SK-N-SH (cell line): ENCODE results near the gene ANO10. TPM values are rescaled to one million over a fixed set of nuclear protein-coding genes. Genes with fewer than 3 reads are reported as not detected.

Source experiments
- CTCF ChIA-PET: fragments of 300-600, 350-600 bp; formaldehyde crosslinking; extraction: SDS; loops from one replicate; lab custom pipeline; 2021; lab: Yijun Ruan, JAX
- POLR2A ChIA-PET: fragments of 350-600 bp; sonication (Branson Sonifier 250); formaldehyde crosslinking; extraction: SDS; loops from one replicate; lab custom pipeline; 2020; ENCODE audit warnings: antibody characterized with exemption, inconsistent platforms; lab: Yijun Ruan, JAX
- DNase-seq: peaks from one replicate; pipeline ENCODE4 v3.0.0; 2012
- H2AFZ ChIP-seq: fragments of 200-600 bp; sonication (generic); 2 replicates; pipeline ENCODE4 v1.8.1; 2016; ENCODE audit warnings: antibody characterized with exemption, mild to moderate bottlenecking, low read depth
- H3F3A ChIP-seq: fragments of 200-600 bp; sonication (generic); replicated peaks from 2 replicates; pipeline ENCODE3; 2016; ENCODE audit warnings: antibody characterized with exemption, mild to moderate bottlenecking; ENCODE audit not compliant: insufficient read depth
- H3K27ac ChIP-seq, 2 experiments: fragments of 200-500 bp in 1 of 2; fragments of 200-600 bp in 1 of 2; sonication (Bioruptor generic) in 1 of 2; sonication (generic), shearing (Covaris generic) in 1 of 2; 2 replicates each; pipeline versions ENCODE4 v1.5.1 to v1.6.1; 2014 to 2016; ENCODE audit warnings: low read depth in 2 of 2, inconsistent platforms in 1 of 2, low read length in 1 of 2, mild to moderate bottlenecking in 1 of 2, mixed read lengths in 1 of 2
- H3K27me3 ChIP-seq: fragments of 200-600 bp; sonication (generic), shearing (Covaris generic); 2 replicates; pipeline ENCODE4 v1.6.1; 2016; ENCODE audit warnings: mixed run types; ENCODE audit not compliant: insufficient read depth
- H3K36me3 ChIP-seq, 2 experiments: fragments of 200-500 bp in 1 of 2; fragments of 200-600 bp in 1 of 2; sonication (Bioruptor generic) in 1 of 2; sonication (generic) in 1 of 2; replicated peaks in 1 of 2; 2 replicates each; pipeline versions ENCODE3 to v1.5.1; 2014 to 2016; ENCODE audit warnings: low read length in 1 of 2, mild to moderate bottlenecking in 1 of 2; ENCODE audit not compliant: insufficient read depth in 2 of 2, control insufficient read depth in 1 of 2
- H3K4me1 ChIP-seq, 2 experiments: fragments of 200-500 bp in 1 of 2; fragments of 200-600 bp in 1 of 2; sonication (Bioruptor generic) in 1 of 2; sonication (generic), shearing (Covaris generic) in 1 of 2; 2 replicates each; pipeline versions ENCODE4 v1.5.1 to v1.6.1; 2014 to 2016; ENCODE audit warnings: low read depth in 1 of 2, low read length in 1 of 2, mixed run types in 1 of 2; ENCODE audit not compliant: insufficient read depth in 2 of 2, control insufficient read depth in 1 of 2
- H3K4me2 ChIP-seq: fragments of 200-600 bp; sonication (generic), shearing (Covaris generic); 2 replicates; pipeline ENCODE4 v1.6.1; 2017; ENCODE audit warnings: mixed run types
- H3K4me3 ChIP-seq, 2 experiments: fragments of 200-500 bp in 1 of 2; fragments of 200-600 bp in 1 of 2; sonication (Bioruptor generic) in 1 of 2; sonication (generic), shearing (Covaris generic) in 1 of 2; 2 replicates each; pipeline versions ENCODE4 v1.5.1 to v1.8.1; 2014 to 2016; ENCODE audit warnings: low read depth in 2 of 2, inconsistent platforms in 1 of 2, low read length in 1 of 2, mild to moderate bottlenecking in 1 of 2, mixed read lengths in 1 of 2, moderate library complexity in 1 of 2
- H3K79me2 ChIP-seq: fragments of 200-600 bp; sonication (generic); 2 replicates; pipeline ENCODE4 v1.8.1; 2017; ENCODE audit warnings: mild to moderate bottlenecking; ENCODE audit not compliant: insufficient read depth
- H3K9ac ChIP-seq: fragments of 200-600 bp; sonication (generic); 2 replicates; pipeline ENCODE4 v1.6.1; 2017; ENCODE audit warnings: mixed run types
- H3K9me2 ChIP-seq: fragments of 200-600 bp; sonication (generic); 2 replicates; pipeline ENCODE4 v1.6.1; 2017; ENCODE audit warnings: mixed run types
- H3K9me3 ChIP-seq: fragments of 200-600 bp; sonication (generic); 2 replicates; pipeline ENCODE4 v1.6.1; 2017; ENCODE audit warnings: mixed run types, mild to moderate bottlenecking, moderate library complexity
- H4K20me1 ChIP-seq: fragments of 200-600 bp; sonication (generic); 2 replicates; pipeline ENCODE4 v1.6.1; 2017; ENCODE audit warnings: mild to moderate bottlenecking, mixed run types; ENCODE audit not compliant: insufficient read depth
- ELF1 ChIP-seq: IDR thresholded peaks from 2 replicates; pipeline ENCODE4 v1.4.0; 2012
- FOSL2 ChIP-seq: IDR thresholded peaks from 2 replicates; pipeline ENCODE4 v1.4.0; 2012; ENCODE audit warnings: low read depth, mild to moderate bottlenecking, moderate library complexity, borderline replicate concordance
- GABPA ChIP-seq: IDR thresholded peaks from 2 replicates; pipeline ENCODE4 v1.4.0; 2012; ENCODE audit warnings: low read depth, mild to moderate bottlenecking
- GATA2 ChIP-seq: sonication (generic); formaldehyde crosslinking; IDR thresholded peaks from 2 replicates; pipeline ENCODE4 v1.5.0; 2020; ENCODE audit warnings: mild to moderate bottlenecking, missing genetic modification reagents
- JUND ChIP-seq: IDR thresholded peaks from 2 replicates; pipeline ENCODE4 v1.4.0; 2012
- MAX ChIP-seq: IDR thresholded peaks from 2 replicates; pipeline ENCODE4 v1.4.0; 2012; ENCODE audit warnings: low read depth
- NFIC ChIP-seq: IDR thresholded peaks from 2 replicates; pipeline ENCODE4 v1.4.0; 2012; ENCODE audit warnings: borderline replicate concordance
- PBX3 ChIP-seq: IDR thresholded peaks from 2 replicates; pipeline ENCODE4; 2012
- RXRA ChIP-seq: IDR thresholded peaks from 2 replicates; pipeline ENCODE4 v1.4.0; 2012; ENCODE audit warnings: low read depth, mild to moderate bottlenecking, borderline replicate concordance
- TCF12 ChIP-seq: IDR thresholded peaks from 2 replicates; pipeline ENCODE4 v1.4.0; 2012
- WGBS: methylation state at CpG from one replicate; pipeline ENCODE4 v1.1.6; 2017; ENCODE audit warnings: low lambda C conversion rate; 5-methylcytosine and 5-hydroxymethylcytosine counted together
- polyA plus RNA-seq, 3 experiments: library from polyadenylated mRNA; depleted of rRNA; stranded (reverse); fragments of >200 nt; gene quantifications; 2 replicates each; pipeline ENCODE4 v1.2.3, GENCODE V29; 2012
- TF ChIP-seq, protein P1 (sequence below): IDR thresholded peaks from 2 replicates; pipeline ENCODE4 v1.6.1; 2012; ENCODE audit warnings: mild to moderate bottlenecking, low read depth, low read length, moderate library complexity
- TF ChIP-seq, protein P2 (sequence below): fragments of 200-600 bp; sonication (generic); IDR thresholded peaks from 2 replicates; pipeline ENCODE4 v1.6.1; 2017; ENCODE audit warnings: antibody characterized with exemption, mild to moderate bottlenecking, moderate library complexity

Gene ANO10
- polyA plus RNA-seq, 1 of the 3 experiments (the other 2 are of a cell fraction): 16.8 TPM

DNA sequence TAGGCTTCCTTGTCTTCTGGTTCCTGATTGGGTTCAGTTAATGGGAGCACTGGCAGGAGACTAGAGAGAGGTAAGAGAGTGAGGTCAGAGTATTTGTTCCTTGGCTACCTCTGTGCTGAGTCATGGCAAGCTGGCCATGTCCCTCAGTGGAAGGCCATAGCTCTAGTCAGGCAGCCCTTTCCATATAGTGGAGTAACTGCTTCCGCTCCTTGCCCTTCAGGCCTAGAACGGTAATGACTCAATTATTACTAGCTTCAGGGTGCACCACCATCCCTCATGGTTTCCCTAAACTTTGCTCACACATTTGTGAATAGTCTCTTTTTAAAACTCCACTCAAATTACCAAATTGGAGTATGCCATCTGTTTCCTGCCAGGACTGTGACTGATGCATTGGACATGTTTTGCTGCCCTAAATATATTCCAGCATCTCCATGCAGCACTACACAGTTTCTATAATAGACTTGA is 10.5 kb upstream of the ANO10 start:
- H2AFZ ChIP-seq: no peak overlapping the region; the same call in 1 of the 2 replicates
- H3K9me2 ChIP-seq: no peaks in the 10 kb centered on the region
- no peaks in the 10 kb centered on the region for H3K79me2 ChIP-seq
- 53% methylated on average over 2 of the region's 2 CpGs for WGBS
- H3K9me3 ChIP-seq: no peaks in the 10 kb centered on the region
- CTCF ChIA-PET: no interaction called here
- H3K9ac ChIP-seq: no peak overlapping the region
- no peaks in the 10 kb centered on the region for H3K27me3 ChIP-seq
- H4K20me1 ChIP-seq: no peaks in the 10 kb centered on the region
- H3K4me3 ChIP-seq: no peak overlapping the region
- POLR2A ChIA-PET: no interaction called here
- peak; percentile 41 for TF ChIP-seq PBX3
- TF ChIP-seq RXRA: no peak
- TF ChIP-seq GABPA: no peak
- TF ChIP-seq, protein P1, sequence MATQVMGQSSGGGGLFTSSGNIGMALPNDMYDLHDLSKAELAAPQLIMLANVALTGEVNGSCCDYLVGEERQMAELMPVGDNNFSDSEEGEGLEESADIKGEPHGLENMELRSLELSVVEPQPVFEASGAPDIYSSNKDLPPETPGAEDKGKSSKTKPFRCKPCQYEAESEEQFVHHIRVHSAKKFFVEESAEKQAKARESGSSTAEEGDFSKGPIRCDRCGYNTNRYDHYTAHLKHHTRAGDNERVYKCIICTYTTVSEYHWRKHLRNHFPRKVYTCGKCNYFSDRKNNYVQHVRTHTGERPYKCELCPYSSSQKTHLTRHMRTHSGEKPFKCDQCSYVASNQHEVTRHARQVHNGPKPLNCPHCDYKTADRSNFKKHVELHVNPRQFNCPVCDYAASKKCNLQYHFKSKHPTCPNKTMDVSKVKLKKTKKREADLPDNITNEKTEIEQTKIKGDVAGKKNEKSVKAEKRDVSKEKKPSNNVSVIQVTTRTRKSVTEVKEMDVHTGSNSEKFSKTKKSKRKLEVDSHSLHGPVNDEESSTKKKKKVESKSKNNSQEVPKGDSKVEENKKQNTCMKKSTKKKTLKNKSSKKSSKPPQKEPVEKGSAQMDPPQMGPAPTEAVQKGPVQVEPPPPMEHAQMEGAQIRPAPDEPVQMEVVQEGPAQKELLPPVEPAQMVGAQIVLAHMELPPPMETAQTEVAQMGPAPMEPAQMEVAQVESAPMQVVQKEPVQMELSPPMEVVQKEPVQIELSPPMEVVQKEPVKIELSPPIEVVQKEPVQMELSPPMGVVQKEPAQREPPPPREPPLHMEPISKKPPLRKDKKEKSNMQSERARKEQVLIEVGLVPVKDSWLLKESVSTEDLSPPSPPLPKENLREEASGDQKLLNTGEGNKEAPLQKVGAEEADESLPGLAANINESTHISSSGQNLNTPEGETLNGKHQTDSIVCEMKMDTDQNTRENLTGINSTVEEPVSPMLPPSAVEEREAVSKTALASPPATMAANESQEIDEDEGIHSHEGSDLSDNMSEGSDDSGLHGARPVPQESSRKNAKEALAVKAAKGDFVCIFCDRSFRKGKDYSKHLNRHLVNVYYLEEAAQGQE: no peak
- peak; percentile 45; the same call in 1 of the 2 replicates for TF ChIP-seq TCF12
- TF ChIP-seq ELF1: no peak
- TF ChIP-seq GATA2 (CRISPR knock-in tag): no peak
- TF ChIP-seq, protein P2, sequence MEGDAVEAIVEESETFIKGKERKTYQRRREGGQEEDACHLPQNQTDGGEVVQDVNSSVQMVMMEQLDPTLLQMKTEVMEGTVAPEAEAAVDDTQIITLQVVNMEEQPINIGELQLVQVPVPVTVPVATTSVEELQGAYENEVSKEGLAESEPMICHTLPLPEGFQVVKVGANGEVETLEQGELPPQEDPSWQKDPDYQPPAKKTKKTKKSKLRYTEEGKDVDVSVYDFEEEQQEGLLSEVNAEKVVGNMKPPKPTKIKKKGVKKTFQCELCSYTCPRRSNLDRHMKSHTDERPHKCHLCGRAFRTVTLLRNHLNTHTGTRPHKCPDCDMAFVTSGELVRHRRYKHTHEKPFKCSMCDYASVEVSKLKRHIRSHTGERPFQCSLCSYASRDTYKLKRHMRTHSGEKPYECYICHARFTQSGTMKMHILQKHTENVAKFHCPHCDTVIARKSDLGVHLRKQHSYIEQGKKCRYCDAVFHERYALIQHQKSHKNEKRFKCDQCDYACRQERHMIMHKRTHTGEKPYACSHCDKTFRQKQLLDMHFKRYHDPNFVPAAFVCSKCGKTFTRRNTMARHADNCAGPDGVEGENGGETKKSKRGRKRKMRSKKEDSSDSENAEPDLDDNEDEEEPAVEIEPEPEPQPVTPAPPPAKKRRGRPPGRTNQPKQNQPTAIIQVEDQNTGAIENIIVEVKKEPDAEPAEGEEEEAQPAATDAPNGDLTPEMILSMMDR: peak; percentile 18; the same call in 1 of the 2 replicates
- peak; percentile 51 for TF ChIP-seq JUND
- TF ChIP-seq FOSL2: peak; percentile 59; the same call in 1 of the 2 replicates
- 0 out of 2 replicates have a peak, but pooled peaks have one; percentile 5 for TF ChIP-seq NFIC
- no peak for DNase-seq
- no peaks in the 10 kb centered on the region for H3K36me3 ChIP-seq
- peaks cover 18% of the 10 kb centered on the region for H3F3A ChIP-seq
- no peak overlapping the region for H3K4me2 ChIP-seq
- H3K4me1 ChIP-seq: peaks cover 0 to 4% of the 10 kb centered on the region in 2 experiments; a peak in 2 of 4 replicates
- H3K27ac ChIP-seq: peak overlapping the region in 1 of 2 experiments; percentile 54; a peak in 2 of 4 replicates

- ChIA-PET POLR2A (no interaction called here), CTCF (interaction anchor here (0.7 kb wide), 1 partner anchor 51 kb away, joined by 3 read pairs; no protein-coding TSS in a partner anchor)
- no peak for DNase-seq
- Histone ChIP-seq H3K9me2 (no peaks in the 10 kb centered on the region), H3K4me3 (no peak overlapping the region), H3K9ac (no peak overlapping the region), H3K27ac (no peak overlapping the region), H3K27me3 (no peaks in the 10 kb centered on the region), H3K36me3 (no peaks in the 10 kb centered on the region), H3K4me1 (no peaks in the 10 kb centered on the region; a peak in 1 of 4 replicates), H3K79me2 (no peaks in the 10 kb centered on the region), H3K4me2 (no peak overlapping the region), H2AFZ (no peak overlapping the region), H3F3A (peaks cover 18% of the 10 kb centered on the region), H3K9me3 (no peaks in the 10 kb centered on the region), H4K20me1 (no peaks in the 10 kb centered on the region)
- TF ChIP-seq, protein P1: peak; percentile 68; the same call in 1 of the 2 replicates
- no peak for TF ChIP-seq MAX
- TF ChIP-seq ELF1: no peak
- WGBS: 90% methylated on average over 1 of the region's 1 CpG
Measured at GRCh38 chr3:43629741-43630140, 7.9 kb upstream of the ANO10 start.
